Epithelial cell of esophagus (primary cell): ENCODE data around the gene KCNT1.

Experiments used
- DNase-seq: peaks from one replicate; pipeline ENCODE4 v3.0.0; 2010; ENCODE audit warnings: low read depth
- H3K4me3 ChIP-seq: 2 replicates; pipeline ENCODE4 v1.5.1; 2011; ENCODE audit warnings: mild to moderate bottlenecking, low read length, control low read depth
- CTCF ChIP-seq: IDR thresholded peaks from 2 replicates; pipeline ENCODE4 v1.5.1; 2011; ENCODE audit warnings: low read depth, mild to moderate bottlenecking, low read length, control low read depth, inconsistent platforms; ENCODE audit not compliant: insufficient read depth; ENCODE audit errors: missing control alignments

Gene KCNT1

GRCh38 chr9:135751501-135751900 lies 49.5 kb downstream of the KCNT1 start:
- no peak for TF ChIP-seq CTCF
- no peak overlapping the region for H3K4me3 ChIP-seq
- no peak for DNase-seq

- no peak for TF ChIP-seq CTCF
- H3K4me3 ChIP-seq: no peak overlapping the region
Measured at GRCh38 chr9:135752281-135753204, 50.6 kb downstream of the KCNT1 start.

GRCh38 chr9:135753391-135754105 lies 51.6 kb downstream of the KCNT1 start:
- TF ChIP-seq CTCF: no peak
- no peak for DNase-seq
- no peak overlapping the region for H3K4me3 ChIP-seq

More at GRCh38 chr9:135752281-135753204, 50.6 kb downstream of the KCNT1 start:
- no peak for DNase-seq

GRCh38 chr9:135756576-135756975 lies 54.6 kb downstream of the KCNT1 start:
- no peak overlapping the region for H3K4me3 ChIP-seq
- TF ChIP-seq CTCF: no peak
- no peak for DNase-seq

DNA sequence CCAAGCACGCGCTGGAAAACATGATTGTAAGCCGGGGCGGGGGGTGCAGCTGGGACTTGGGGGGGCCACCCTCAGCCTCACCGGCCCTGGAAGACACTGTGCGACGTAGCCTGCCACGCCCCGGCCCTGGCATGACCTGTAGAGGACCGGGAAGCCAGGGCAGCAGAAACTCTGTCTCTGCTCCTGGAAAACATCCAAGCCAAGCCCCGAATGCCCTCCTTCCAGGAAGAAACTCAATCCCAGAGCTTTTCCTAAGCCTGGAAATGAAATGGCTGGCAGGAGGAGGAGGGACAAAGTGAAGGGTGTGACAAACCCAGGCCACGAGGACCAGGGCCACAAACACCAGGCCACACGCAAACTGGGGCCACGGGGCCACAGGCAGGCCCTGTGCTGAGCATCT lies 55.4 kb downstream of the KCNT1 start:
- no peak for TF ChIP-seq CTCF
- H3K4me3 ChIP-seq: no peak overlapping the region
- no peak for DNase-seq

DNA sequence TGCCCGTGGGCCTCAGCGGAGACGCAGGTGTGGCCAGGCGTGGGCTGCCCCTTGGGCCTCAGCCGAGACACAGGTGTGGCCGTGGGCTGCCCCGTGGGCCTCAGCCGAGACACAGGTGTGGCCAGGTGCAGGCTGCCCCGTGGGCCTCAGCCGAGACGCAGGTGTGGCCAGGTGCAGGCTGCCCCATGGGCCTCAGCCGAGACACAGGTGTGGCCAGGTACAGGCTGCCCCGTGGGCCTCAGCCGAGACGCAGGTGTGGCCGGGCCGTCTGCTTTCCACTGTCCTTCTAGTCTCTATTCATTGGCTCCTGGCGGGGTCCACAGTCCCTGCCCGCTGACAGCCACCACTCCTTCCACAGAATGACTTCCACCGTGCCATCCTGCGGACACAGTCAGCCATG lies 56.1 kb downstream of the KCNT1 start:
- H3K4me3 ChIP-seq: no peak overlapping the region
- DNase-seq: no peak
- no peak for TF ChIP-seq CTCF

DNA sequence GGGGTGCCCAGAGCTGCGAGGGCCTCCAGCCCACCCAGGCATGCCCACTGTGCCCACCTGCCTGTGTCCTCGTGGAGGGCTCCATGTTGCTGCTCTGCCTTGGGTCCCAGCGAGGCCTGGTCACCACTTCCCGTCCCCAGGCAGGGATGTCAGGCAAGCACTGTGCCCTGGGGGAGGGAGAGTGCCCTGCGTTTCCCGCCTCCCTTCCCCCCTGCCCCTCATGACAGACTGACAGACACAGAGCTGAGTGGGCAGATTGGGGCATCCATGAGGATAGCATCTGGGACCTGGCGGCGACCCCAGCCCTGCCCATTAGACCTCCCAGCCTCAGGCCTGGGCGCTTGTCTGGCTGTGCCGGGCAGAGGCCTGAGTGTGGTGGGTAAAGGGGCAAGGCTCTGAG lies 56.9 kb downstream of the KCNT1 start:
- H3K4me3 ChIP-seq: no peak overlapping the region
- DNase-seq: no peak
- no peak for TF ChIP-seq CTCF
